Small intestine (tissue), 7 donors: ENCODE data around the gene PRG3. TPM values are rescaled to one million over a fixed set of nuclear protein-coding genes. Genes with fewer than 3 reads are reported as not detected.

ENCODE experiments used
- DNase-seq, 2 donors: peaks; one replicate each; pipeline versions ENCODE4 v3.0.0 to v3.0.0-alpha.2; 2013
- FAIRE-seq: peaks from 2 replicates; lab custom pipeline; 2012; peaks lifted over from hg19 to GRCh38; lab: Jason Lieb, UNC
- H3K27ac ChIP-seq, 3 donors: one replicate each; pipeline ENCODE4 v1.5.1; 2013; ENCODE audit warnings: low read length in 2 of 3, mild to moderate bottlenecking in 2 of 3, control low read depth in 1 of 3, inconsistent platforms in 1 of 3, low read depth in 1 of 3, moderate library complexity in 1 of 3
- H3K27me3 ChIP-seq, 3 donors: one replicate each; pipeline ENCODE4 v1.6.1; 2013; ENCODE audit warnings: low read length in 3 of 3, inconsistent platforms in 1 of 3; ENCODE audit not compliant: control insufficient read depth in 3 of 3, insufficient read depth in 3 of 3
- H3K36me3 ChIP-seq, 3 donors: one replicate each; pipeline ENCODE4 v1.6.1; 2013; ENCODE audit warnings: low read length in 3 of 3, inconsistent platforms in 1 of 3, low read depth in 1 of 3, mild to moderate bottlenecking in 1 of 3, moderate library complexity in 1 of 3; ENCODE audit not compliant: control insufficient read depth in 3 of 3, insufficient read depth in 2 of 3
- H3K4me1 ChIP-seq, 3 donors: one replicate each; pipeline ENCODE4 v1.6.1; 2013; ENCODE audit warnings: low read length in 2 of 3, inconsistent platforms in 1 of 3, low read depth in 1 of 3, mild to moderate bottlenecking in 1 of 3, moderate library complexity in 1 of 3; ENCODE audit not compliant: control insufficient read depth in 3 of 3, insufficient read depth in 2 of 3
- H3K4me3 ChIP-seq, 3 donors: one replicate each; pipeline ENCODE4 v1.5.1; 2013; ENCODE audit warnings: low read length in 3 of 3, control low read depth in 1 of 3, inconsistent platforms in 1 of 3, low read depth in 1 of 3, mild to moderate bottlenecking in 1 of 3, moderate library complexity in 1 of 3
- H3K9me3 ChIP-seq, 2 donors: one replicate each; pipeline ENCODE4 v1.6.1; 2013; ENCODE audit warnings: low read depth in 1 of 2, low read length in 1 of 2; ENCODE audit not compliant: control insufficient read depth in 2 of 2, insufficient read depth in 1 of 2
- WGBS, 3 donors: extraction: QIAGEN DNeasy Blood & Tissue Kit; methylation state at CpG; one replicate each; pipeline ENCODE4 v1.1.7; 2013; 5-methylcytosine and 5-hydroxymethylcytosine counted together
- polyA plus RNA-seq, 4 donors: library from polyadenylated mRNA; stranded (reverse) in 3 of 4; unstranded in 1 of 4; fragments of 200-250 nt in 3 of 4; fragments of 120-200 nt in 1 of 4; gene quantifications; one replicate each; pipeline versions ENCODE4 v1.2.1 to v1.2.3, GENCODE V29; 2013
- donor health status: healthy with polysubstance abuse.
- donor health status: control.
- donor health status: control.
- donor health status: Bipolar disorder and iron deficiency.
- donor health status: healthy.

The PRG3 gene
- polyA plus RNA-seq, 4 donors: 0.22 TPM; not detected in 3

GRCh38 chr11:57397394-57397990, 16.5 kb upstream of the PRG3 start:
- no peak for DNase-seq

GRCh38 chr11:57396744-57397143, 15.8 kb upstream of the PRG3 start:
- no peaks in the 10 kb centered on the region for H3K36me3 ChIP-seq
- 53 to 68% (median 54%) methylated on average over 2 of the region's 2 CpGs for WGBS, 3 donors
- H3K27ac ChIP-seq: no peak overlapping the region
- H3K9me3 ChIP-seq: no peaks in the 10 kb centered on the region
- H3K27me3 ChIP-seq: no peaks in the 10 kb centered on the region
- H3K4me3 ChIP-seq: no peak overlapping the region
- DNase-seq: no peak
- H3K4me1 ChIP-seq: no peaks in the 10 kb centered on the region
- no peak for FAIRE-seq

More at GRCh38 chr11:57397394-57397990, 16.5 kb upstream of the PRG3 start:
- Histone ChIP-seq H3K36me3 (no peaks in the 10 kb centered on the region), H3K4me3 (no peak overlapping the region), H3K4me1 (no peaks in the 10 kb centered on the region), H3K27me3 (no peaks in the 10 kb centered on the region), H3K9me3 (no peaks in the 10 kb centered on the region), H3K27ac (no peak overlapping the region)
- WGBS, 3 donors: 78 to 83% (median 79%) methylated on average over 4 of the region's 4 CpGs
- no peak for FAIRE-seq

- Histone ChIP-seq H3K27ac (no peak overlapping the region), H3K4me1 (no peaks in the 10 kb centered on the region), H3K4me3 (no peak overlapping the region), H3K27me3 (no peaks in the 10 kb centered on the region), H3K36me3 (no peaks in the 10 kb centered on the region), H3K9me3 (no peaks in the 10 kb centered on the region)
- FAIRE-seq (no peak), DNase-seq (no peak)
- 81 to 84% (median 82%) methylated on average over 11 of the region's 11 CpGs for WGBS, 3 donors
These were observed 15.1 kb upstream of the PRG3 start for GRCh38 chr11:57395905-57396623.

- no peaks in the 10 kb centered on the region for H3K9me3 ChIP-seq
- WGBS, 3 donors: 72 to 78% (median 73%) methylated on average over 4 of the region's 4 CpGs
- FAIRE-seq (no peak), DNase-seq (no peak)
- no peak overlapping the region for H3K4me3 ChIP-seq
- no peak overlapping the region for H3K27ac ChIP-seq
- H3K27me3 ChIP-seq: peaks cover 0 to 5% (median 0%) of the 10 kb centered on the region in 3 donors
- no peaks in the 10 kb centered on the region for H3K4me1 ChIP-seq
- no peaks in the 10 kb centered on the region for H3K36me3 ChIP-seq
These were observed 13.4 kb upstream of the PRG3 start for GRCh38 chr11:57394203-57394965.

GRCh38 chr11:57392763-57393105, 11.8 kb upstream of the PRG3 start:
- DNase-seq (no peak), FAIRE-seq (no peak)
- H3K27ac ChIP-seq: no peak overlapping the region
- WGBS, 3 donors: 79 to 83% (median 82%) methylated on average over 4 of the region's 4 CpGs
- peaks cover 0 to 14% (median 0%) of the 10 kb centered on the region in 3 donors for H3K27me3 ChIP-seq
- no peak overlapping the region for H3K4me3 ChIP-seq
- H3K4me1 ChIP-seq: no peaks in the 10 kb centered on the region
- no peaks in the 10 kb centered on the region for H3K9me3 ChIP-seq
- no peaks in the 10 kb centered on the region for H3K36me3 ChIP-seq

GRCh38 chr11:57392066-57392762, 11.3 kb upstream of the PRG3 start:
- no peaks in the 10 kb centered on the region for H3K4me1 ChIP-seq
- H3K4me3 ChIP-seq: no peak overlapping the region
- no peaks in the 10 kb centered on the region for H3K9me3 ChIP-seq
- H3K36me3 ChIP-seq: no peaks in the 10 kb centered on the region
- H3K27ac ChIP-seq: no peak overlapping the region
- peaks cover 0 to 14% (median 0%) of the 10 kb centered on the region in 3 donors for H3K27me3 ChIP-seq
- FAIRE-seq (no peak), DNase-seq (no peak)
- 80 to 88% (median 82%) methylated on average over 8 of the region's 8 CpGs for WGBS, 3 donors

GRCh38 chr11:57391539-57391938, 10.6 kb upstream of the PRG3 start:
- H3K4me1 ChIP-seq: no peaks in the 10 kb centered on the region
- WGBS, 3 donors: 57 to 80% (median 69%) methylated on average over 2 of the region's 2 CpGs
- FAIRE-seq: no peak

GRCh38 chr11:57391111-57391510, 10.2 kb upstream of the PRG3 start:
- H3K4me1 ChIP-seq: no peaks in the 10 kb centered on the region
- no peak overlapping the region for H3K4me3 ChIP-seq
- peaks cover 0 to 14% (median 0%) of the 10 kb centered on the region in 3 donors for H3K27me3 ChIP-seq
- WGBS, 3 donors: 84 to 92% (median 91%) methylated on average over 3 of the region's 3 CpGs
- no peak for DNase-seq
- no peak overlapping the region for H3K27ac ChIP-seq
- H3K9me3 ChIP-seq: no peaks in the 10 kb centered on the region
- FAIRE-seq: no peak
- H3K36me3 ChIP-seq: no peaks in the 10 kb centered on the region

More at GRCh38 chr11:57391539-57391938, 10.6 kb upstream of the PRG3 start:
- Histone ChIP-seq H3K4me3 (no peak overlapping the region), H3K36me3 (no peaks in the 10 kb centered on the region), H3K27me3 (peaks cover 0 to 14% (median 0%) of the 10 kb centered on the region in 3 donors), H3K9me3 (no peaks in the 10 kb centered on the region), H3K27ac (no peak overlapping the region)
- no peak for DNase-seq
